NCI-H2171 (cell line): ENCODE data around the gene ERC1.
"Not testable (repeated sequence)": the region's sequence is repeated elsewhere in the genome, so short reads cannot be mapped to it uniquely, and the experiment has no call there.

Source experiments
- DNase-seq: peaks from one replicate; lab custom pipeline; 2025; lab: John Stamatoyannopoulos, UW

ERC1 gene

GRCh38 chr12:1030779-1031178 lies 39.8 kb downstream of the ERC1 start:
- DNase-seq: no peak

DNA sequence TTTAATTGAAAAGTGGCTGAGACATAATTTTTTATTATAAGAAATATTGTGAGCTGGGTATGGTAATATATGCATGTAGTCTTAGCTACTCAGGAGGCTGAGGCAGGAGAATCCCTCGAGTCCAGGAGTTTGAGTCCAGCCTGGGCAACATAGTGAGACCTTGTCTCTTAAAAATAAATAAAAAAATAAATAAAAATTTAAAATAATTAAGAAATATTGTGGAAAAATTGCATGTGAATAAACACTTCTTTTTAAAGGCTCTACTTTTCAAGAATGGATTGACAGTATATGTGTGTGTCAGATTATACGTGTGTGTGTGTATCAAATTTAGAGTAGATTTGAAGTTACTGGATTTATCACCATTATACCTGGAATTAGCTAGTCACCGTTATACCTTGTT lies 43.2 kb downstream of the ERC1 start:
- DNase-seq: no peak

DNA sequence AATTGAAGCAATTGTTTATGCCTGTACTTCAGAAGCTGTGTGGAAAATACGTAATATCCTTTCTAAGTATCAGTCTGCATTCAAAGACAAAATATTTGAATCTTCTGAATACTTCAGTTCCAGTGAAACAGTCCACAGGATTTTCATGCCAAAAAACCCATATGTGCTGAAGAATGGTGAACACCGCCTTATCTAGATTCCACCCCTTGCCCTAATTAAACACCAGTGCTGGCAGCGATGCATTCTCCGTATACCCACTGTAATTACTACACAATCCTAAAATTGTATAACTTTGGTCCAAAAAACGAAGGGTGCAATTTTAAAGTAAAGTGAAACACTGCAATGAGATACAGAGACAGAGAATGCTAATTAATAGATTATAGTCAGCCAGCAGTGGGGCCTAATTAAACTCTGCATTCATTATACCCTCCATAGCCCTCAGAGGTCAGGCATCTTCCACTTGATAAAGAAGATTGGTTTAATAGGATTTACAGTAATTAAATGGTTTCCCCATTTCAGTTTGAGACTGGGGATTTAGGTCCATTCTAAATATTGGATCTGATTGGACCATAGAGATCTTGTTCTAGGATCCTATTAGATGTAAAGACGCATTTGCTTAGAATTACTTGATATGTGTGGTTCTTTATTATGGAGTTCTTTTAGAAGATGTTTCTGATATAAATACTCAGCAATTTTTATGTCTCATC lies 43.9 kb downstream of the ERC1 start:
- no peak for DNase-seq

DNA sequence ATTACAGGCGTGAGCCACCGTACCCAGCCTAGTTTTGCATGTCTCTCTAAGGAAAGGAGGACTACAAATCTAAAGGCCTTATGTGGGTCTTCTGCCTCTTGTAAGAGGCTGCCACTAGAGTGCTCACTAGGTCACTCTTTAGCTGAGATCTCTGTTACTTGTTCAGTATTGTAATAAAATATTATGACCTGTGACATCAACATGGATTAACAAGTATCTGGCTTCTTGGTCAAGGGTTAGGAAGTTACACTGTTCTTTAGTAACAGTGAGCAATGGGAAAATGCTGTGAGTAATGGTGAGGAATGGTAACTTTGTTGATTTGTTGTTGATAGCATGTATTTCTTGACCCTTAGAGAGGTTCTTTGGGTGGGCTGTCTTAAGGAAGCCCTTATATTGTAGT lies 50.5 kb downstream of the ERC1 start:
- DNase-seq: no peak

DNA sequence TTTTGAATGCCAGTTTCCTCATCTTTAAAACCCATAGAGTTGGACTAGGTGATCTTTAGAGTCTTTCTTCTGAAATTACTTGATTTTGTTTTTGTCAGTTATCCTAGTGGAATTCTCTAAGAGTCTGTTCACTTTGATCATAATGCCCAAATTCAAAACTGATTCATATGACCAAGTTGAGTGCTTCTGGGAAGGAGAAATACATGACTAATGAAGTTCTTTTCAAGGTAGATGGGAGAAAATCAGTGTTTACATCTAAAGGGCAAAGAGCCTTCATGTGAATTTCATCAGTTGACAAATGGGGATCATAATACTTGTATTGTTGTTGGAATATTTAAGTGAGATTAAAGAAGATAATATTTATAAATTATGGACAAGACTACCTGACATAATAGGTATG lies 53.2 kb downstream of the ERC1 start:
- no peak for DNase-seq

DNA sequence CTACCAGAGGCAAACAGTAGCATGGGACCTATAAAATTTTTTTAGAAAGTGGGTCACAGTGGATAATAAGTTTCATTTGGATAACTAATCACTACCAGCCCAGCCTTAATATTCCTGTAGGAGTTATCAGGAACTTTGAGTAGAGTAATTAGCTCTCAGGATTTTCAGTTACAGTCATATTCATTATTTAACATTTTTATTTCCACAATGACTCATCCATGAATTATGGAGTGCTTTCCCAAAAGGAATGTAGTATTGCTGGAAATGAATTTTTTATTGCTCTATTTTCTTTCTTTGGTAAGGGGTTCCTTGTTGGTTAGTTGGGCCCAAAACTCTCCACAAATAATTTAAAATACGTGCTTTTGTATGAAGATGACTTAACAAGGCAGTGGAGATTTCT lies 53.7 kb downstream of the ERC1 start:
- no peak for DNase-seq

GRCh38 chr12:1046727-1047126 lies 55.7 kb downstream of the ERC1 start:
- DNase-seq: no peak

DNA sequence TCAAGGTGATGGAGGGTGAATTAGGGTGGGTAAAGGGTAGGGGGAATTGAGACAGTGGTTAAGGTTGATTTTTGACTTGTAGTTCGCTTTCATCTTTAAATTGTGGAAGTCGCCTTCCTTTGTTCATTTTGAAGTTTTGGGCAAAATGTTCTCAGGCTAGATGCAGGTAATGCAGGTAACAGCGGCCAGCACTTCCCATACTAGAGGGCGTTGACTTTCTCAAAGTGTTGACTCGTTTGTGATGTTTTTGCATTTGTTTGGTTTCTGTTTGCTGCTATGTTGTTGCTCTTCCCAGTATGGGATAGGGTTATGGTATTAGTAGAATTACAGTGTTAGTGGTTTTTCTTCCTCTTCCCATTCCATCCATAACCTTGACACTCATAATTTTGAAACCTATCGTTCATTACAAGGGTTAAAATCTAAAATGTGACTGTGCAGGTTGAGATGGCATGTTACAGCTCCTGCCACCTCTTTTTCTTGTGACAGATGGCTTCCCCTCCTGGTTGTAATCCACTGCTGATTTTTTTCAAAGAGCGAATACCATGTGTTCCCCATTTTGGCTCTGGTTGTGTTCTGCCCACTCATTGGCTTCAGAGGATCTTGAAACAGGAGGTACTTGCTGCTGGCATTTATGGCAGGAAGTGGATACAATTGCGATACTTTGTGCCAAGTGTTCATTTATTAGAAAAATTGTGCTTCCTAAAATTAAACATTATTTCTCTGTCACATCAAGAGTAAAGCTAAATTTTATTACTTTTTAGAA lies 57.1 kb downstream of the ERC1 start:
- DNase-seq: peak; percentile 100

GRCh38 chr12:1050059-1050707 lies 59.2 kb downstream of the ERC1 start:
- no peak for DNase-seq

DNA sequence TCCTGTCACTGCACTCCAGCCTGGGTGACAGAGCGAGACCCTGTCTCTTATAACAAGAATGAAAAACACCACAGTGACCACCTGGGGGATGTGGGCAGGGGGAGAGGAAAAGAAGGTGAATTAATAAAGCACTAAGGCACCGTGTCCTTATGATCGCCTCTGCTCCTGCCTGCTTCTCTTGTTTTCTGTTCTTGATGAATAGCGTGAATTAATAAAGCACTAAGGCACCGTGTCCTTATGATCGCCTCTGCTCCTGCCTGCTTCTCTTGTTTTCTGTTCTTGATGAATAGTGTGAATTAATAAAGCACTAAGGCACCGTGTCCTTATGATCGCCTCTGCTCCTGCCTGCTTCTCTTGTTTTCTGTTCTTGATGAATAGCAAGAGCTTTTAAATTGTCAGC lies 60.6 kb downstream of the ERC1 start:
- not testable (repeated sequence) for DNase-seq

DNA sequence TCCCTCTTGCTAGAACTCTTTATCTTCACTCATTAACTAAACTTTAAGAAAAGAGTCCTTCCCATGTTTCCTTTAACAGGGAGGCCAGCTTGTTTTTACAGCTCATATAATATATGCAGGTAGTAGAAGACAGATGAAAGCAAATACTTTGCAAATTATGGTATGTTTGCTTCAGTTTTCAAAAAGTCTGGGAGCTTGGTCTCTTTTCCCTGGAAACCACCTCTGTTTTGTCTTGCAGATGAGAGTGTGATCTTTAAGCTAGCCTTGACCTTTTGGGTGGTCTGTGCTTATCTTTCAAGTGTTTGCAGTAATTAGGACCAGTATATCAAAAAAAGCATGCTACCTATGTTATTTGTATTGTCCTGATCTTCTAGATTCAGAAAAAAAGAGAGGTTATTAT lies 62.7 kb downstream of the ERC1 start:
- no peak for DNase-seq

DNA sequence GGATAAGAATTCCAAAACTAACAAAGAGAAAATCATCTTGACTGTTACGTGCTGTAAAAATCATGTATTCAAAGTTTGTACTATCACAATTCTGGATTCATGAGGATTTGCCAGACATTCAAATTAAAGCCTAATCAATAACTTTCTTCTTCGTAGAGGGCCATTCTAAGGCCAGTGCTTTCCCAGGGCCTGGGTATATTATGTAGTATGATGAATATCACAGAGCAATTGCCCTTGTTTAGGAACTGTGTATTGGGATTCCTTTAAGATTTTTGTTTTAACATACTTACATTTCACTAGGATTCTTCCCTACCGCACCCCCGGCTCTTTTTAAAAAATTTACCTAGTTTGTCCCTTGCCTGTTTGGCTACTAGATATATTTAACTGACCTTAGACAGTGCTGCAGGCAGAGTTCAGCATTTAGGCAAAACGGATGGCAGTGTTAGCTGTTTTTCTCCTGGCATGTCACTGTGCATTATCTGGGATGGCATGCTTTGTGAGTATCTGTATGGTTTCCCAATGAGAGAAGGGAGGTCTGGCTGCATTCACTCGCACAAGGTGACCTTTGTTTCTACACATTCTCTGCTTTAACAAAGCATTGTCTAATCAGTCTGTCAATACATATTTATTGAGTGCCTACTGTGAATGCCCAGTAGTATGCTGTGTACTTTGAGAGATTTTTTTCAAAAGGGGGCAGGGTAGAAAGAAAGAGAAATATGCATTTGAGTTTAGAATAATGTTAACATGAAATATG lies 63.3 kb downstream of the ERC1 start:
- DNase-seq: no peak

- no peak for DNase-seq
Observed at GRCh38 chr12:1056390-1056789, 65.4 kb downstream of the ERC1 start.

DNA sequence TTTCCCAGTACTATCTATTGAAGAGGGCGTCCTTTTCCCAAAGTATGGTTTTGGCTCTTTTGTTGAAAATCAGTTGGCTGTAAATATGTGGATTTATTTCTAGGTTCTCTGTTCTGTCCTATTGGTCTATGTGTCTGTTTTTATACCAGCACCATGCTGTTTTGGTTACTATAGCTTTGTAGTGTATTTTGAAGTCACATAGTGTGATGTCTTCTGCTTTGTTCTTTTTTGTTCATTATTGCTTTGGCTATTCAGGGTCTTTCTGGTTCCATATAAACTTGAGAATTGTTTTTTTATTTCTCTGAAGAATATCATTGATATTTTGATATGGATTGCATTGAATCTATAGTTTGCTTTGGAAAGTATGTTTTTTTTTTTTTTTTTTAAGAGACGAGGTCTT lies 67.4 kb downstream of the ERC1 start:
- DNase-seq: no peak

- no peak for DNase-seq
Observed at GRCh38 chr12:1059162-1059561, 68.1 kb downstream of the ERC1 start.

DNA sequence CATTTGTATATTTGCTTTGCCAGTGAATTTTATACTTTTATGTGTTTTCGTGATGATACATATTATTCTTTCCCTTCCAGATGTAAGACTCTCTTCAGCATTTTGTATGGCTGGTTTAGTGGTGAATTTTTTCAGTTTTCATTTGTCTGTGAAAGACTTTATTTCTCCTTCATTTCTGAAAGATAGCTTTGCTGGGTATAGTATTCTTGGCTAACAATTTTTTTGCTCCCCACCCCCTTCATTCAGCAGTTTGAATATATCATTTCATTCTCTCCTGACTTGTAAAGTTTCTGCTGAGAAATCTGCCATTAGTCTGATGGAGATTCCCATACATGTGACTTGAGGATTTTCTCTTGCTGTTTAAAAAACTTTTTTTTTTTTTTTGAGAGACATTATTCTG lies 72.8 kb downstream of the ERC1 start:
- no peak for DNase-seq

- no peak for DNase-seq
Observed at GRCh38 chr12:1064317-1064716, 73.3 kb downstream of the ERC1 start.

DNA sequence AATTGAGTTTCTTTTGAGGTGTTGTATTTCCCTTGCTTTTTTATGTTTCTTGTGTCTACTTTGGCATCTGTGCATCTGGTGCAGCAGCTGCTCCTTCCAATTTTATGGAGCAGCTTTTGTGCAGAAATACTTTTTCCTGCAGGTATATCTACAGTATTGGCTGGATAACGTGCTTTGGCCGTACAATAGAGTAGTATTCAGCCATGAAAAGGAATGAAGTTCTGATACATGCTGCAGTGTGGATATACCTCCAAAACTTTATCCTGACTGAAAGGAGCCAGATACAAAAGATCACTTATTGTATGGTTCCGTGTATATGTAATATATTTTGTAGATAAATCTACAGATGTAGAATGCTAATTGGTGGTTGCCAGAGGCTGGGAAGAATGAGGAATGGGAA lies 74.6 kb downstream of the ERC1 start:
- DNase-seq: peak; percentile 19

GRCh38 chr12:1069846-1070245 lies 78.8 kb downstream of the ERC1 start:
- DNase-seq: no peak

DNA sequence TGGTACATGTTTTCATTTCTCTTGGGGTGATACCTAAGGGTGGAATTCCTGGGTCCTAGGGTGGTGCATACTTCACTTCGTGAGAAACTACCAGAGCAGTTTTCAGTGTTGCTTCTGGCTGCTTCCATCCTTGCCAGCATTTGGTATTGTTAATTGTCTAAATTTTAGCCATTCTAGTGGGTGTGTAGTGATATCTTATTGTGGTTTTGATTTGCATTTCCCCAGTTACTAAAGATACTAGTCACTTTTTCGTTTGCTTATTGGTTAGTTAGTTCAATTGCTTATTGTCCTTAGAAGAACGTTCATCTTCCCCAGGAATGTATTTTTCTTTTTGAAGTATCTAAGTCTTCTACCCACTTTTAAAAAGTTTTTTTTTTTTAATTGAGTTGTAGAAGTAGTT lies 80.2 kb downstream of the ERC1 start:
- no peak for DNase-seq

- DNase-seq: no peak
Observed at GRCh38 chr12:1073652-1074051, 82.6 kb downstream of the ERC1 start.

DNA sequence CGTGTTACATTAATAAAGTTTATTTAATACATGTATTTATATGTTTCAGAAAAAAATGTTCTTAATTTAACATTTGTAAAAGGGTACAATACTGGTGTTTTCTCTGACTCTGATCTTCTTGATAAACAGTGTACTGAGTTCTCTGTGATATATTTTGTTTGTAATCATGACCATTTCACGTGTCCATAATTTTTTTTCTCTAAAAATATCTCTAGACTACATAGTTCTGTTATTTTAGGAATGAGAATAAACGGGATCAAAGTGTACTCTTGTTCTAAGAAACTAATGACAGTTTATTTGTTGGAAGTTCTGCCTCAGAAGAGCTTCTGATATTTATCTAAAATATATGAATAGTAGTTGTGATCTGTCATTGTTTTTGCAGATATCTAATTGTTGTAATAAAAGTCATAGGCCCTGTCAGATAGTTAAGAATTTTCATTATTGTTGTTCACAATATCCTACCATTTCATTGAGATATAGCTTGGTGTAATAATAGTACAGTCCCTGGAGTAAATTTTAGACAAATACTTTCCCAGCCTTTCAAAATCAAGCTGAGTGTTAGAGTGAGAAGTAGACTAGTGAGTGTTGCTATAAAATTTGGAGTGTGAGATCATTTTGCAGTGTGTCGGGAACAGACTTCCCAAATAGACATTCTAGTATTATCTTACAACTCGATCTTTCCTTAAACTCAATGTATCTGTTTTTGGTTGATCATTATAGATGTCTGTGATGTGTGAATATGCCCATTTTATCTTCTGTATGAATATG lies 86.2 kb downstream of the ERC1 start:
- DNase-seq: no peak
